ENCODE results near the gene MPPED1.

The MPPED1 gene

GRCh38 chr22:43485502-43486089, 73.8 kb downstream of the MPPED1 start:
- TF ChIP-seq TCF12 (IDR thresholded peaks at IDR 0.05; ENCODE audit: low read depth), result no peak
- no peak for TF ChIP-seq EGR1 (IDR thresholded peaks at IDR 0.05)
- no peak for TF ChIP-seq TEAD4 (IDR thresholded peaks at IDR 0.05)
- TF ChIP-seq REST (IDR thresholded peaks at IDR 0.05; ENCODE audit: low read depth), result no peak
- no peak for TF ChIP-seq USF1 (IDR thresholded peaks at IDR 0.05)
- no peak for TF ChIP-seq RAD21 (IDR thresholded peaks at IDR 0.05; ENCODE audit: low read depth)
- no peak for TF ChIP-seq NFIC (IDR thresholded peaks at IDR 0.05)
- TF ChIP-seq MAX (IDR thresholded peaks at IDR 0.05), result no peak
- no peak for TF ChIP-seq EP300 (IDR thresholded peaks at IDR 0.05; ENCODE audit: borderline replicate concordance)
- no peak for TF ChIP-seq CREB1 (IDR thresholded peaks at IDR 0.05; ENCODE audit: low read depth)
- no peak for TF ChIP-seq ZBTB7A (IDR thresholded peaks at IDR 0.05; ENCODE audit: low read depth)
- TF ChIP-seq FOXM1 (IDR thresholded peaks at IDR 0.05; ENCODE audit: borderline replicate concordance, low read depth), result no peak
- TF ChIP-seq CEBPB (IDR thresholded peaks at IDR 0.05), result no peak

DNA sequence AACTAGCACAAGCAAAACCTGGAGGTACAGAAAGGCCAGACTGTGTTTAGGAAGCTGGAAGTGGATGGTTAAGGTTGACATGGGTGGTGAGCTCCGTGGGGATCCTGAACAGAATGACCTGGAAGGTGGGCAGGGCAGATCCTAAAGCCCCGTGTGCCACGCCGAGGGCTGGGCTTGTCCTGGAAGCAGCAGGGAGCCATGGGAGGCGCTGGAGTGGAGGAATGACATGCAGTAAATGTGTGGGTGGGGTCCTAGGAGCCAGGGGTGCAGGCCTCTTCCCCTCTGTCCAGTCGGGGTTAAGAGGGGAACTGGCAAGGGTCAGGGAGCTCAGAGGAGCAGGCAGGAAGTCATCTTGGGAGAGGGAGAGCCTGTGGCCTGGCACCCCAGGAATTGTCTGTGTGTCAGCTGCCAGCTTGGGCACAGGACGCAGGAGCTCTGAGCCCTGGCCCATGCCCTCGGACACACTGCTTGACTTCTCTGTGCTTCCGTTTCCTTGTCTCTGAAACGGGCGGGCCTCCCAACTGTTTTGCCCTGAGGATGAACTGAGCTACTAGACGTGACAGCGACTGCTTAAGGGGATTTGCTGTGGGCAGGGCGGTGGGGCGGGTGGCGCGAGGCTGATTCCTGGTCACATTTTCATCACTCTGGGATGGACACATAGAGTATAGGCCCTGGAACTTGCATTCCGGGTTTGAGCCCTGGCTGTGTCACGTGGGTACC, 75.7 kb downstream of the MPPED1 start:
- TF ChIP-seq MAX (IDR thresholded peaks at IDR 0.05) (no peak), REST (IDR thresholded peaks at IDR 0.05; ENCODE audit: low read depth) (no peak), CEBPB (IDR thresholded peaks at IDR 0.05) (no peak), NFIC (IDR thresholded peaks at IDR 0.05) (no peak), FOXM1 (IDR thresholded peaks at IDR 0.05; ENCODE audit: borderline replicate concordance, low read depth) (no peak), YY1 (IDR thresholded peaks at IDR 0.05; ENCODE audit: low read depth) (no peak), TEAD4 (IDR thresholded peaks at IDR 0.05) (no peak), TAF1 (IDR thresholded peaks at IDR 0.05; ENCODE audit: low read depth) (no peak), CREB1 (IDR thresholded peaks at IDR 0.05; ENCODE audit: low read depth) (no peak), RAD21 (IDR thresholded peaks at IDR 0.05; ENCODE audit: low read depth) (no peak), EP300 (IDR thresholded peaks at IDR 0.05; ENCODE audit: borderline replicate concordance) (no peak)

- no peak for TF ChIP-seq TEAD4 (IDR thresholded peaks at IDR 0.05)
Measured at GRCh38 chr22:43488031-43488866, 76.4 kb downstream of the MPPED1 start.

- TF ChIP-seq FOXM1 (IDR thresholded peaks at IDR 0.05; ENCODE audit: borderline replicate concordance, low read depth), result no peak
- TF ChIP-seq TEAD4 (IDR thresholded peaks at IDR 0.05), result no peak
- TF ChIP-seq EP300 (IDR thresholded peaks at IDR 0.05; ENCODE audit: borderline replicate concordance), result no peak
- no peak for TF ChIP-seq REST (IDR thresholded peaks at IDR 0.05; ENCODE audit: low read depth)
- TF ChIP-seq ZBTB7A (IDR thresholded peaks at IDR 0.05; ENCODE audit: low read depth), result no peak
- TF ChIP-seq NFIC (IDR thresholded peaks at IDR 0.05), result no peak
- no peak for TF ChIP-seq TCF12 (IDR thresholded peaks at IDR 0.05; ENCODE audit: low read depth)
- no peak for TF ChIP-seq EGR1 (IDR thresholded peaks at IDR 0.05)
- no peak for TF ChIP-seq CREB1 (IDR thresholded peaks at IDR 0.05; ENCODE audit: low read depth)
- no peak for TF ChIP-seq TAF1 (IDR thresholded peaks at IDR 0.05; ENCODE audit: low read depth)
- no peak for TF ChIP-seq RAD21 (IDR thresholded peaks at IDR 0.05; ENCODE audit: low read depth)
- TF ChIP-seq MAX (IDR thresholded peaks at IDR 0.05), result no peak
- no peak for TF ChIP-seq CEBPB (IDR thresholded peaks at IDR 0.05)
- TF ChIP-seq YY1 (IDR thresholded peaks at IDR 0.05; ENCODE audit: low read depth), result no peak
- no peak for TF ChIP-seq USF1 (IDR thresholded peaks at IDR 0.05)
Measured at GRCh38 chr22:43488937-43489336, 77.1 kb downstream of the MPPED1 start.
